ENCODE results near the gene RASSF7. TPM values are rescaled to one million over a fixed set of nuclear protein-coding genes. Genes with fewer than 3 reads are reported as not detected.

RASSF7 gene
- total and polyA plus RNA-seq, 2 of the 8 experiments (the other 6 are each of a cell fraction or from before 2014, with no cell fraction given) = 22.3 to 43.9 TPM

- H2BK12ac ChIP-seq (ENCODE audit: low read depth, low read length) = no peak overlapping the region
- CTCF ChIA-PET (ENCODE audit: partially characterized antibody) = interaction anchor here (1.6 kb wide), 1 partner anchor 25 kb away, joined by 5 read pairs; no protein-coding TSS in a partner anchor
- no peak overlapping the region for H3K4me3 ChIP-seq (ENCODE audit: extremely low read depth in 1 of 4, insufficient read depth in 2 of 4, low read depth in 3 of 4, low read length in 4 of 4)
- H4K8ac ChIP-seq (ENCODE audit: extremely low read depth, insufficient read depth, low read length) = no peak overlapping the region
- H2AFZ ChIP-seq (ENCODE audit: low read length) = no peak overlapping the region
- no peak for DNase-seq (ENCODE audit: low read depth in 1 of 2, low spot score in 2 of 2)
- H3K79me1 ChIP-seq (ENCODE audit: low read depth, low read length) = peaks cover 29% of the 10 kb centered on the region
- no peak overlapping the region for H3K4me2 ChIP-seq (ENCODE audit: insufficient read depth in 1 of 2, low read depth in 2 of 2, low read length in 2 of 2)
- POLR2A ChIA-PET (ENCODE audit: partially characterized antibody) = interaction anchor here (0.6 to 1.0 kb wide), 3 partner anchors 15 to 170 kb away, joined by 3 read pairs; no protein-coding TSS in a partner anchor
- H3K36me3 ChIP-seq (ENCODE audit: control insufficient read depth in 2 of 4, insufficient read depth in 4 of 4, low read length in 3 of 4) = peaks cover 6 to 19% (median 16%) of the 10 kb centered on the region in 4 experiments; a peak in 6 of 8 replicates
- H3K18ac ChIP-seq (ENCODE audit: extremely low read depth, low read length) = no peak overlapping the region
- no peak overlapping the region for H2BK15ac ChIP-seq (ENCODE audit: low read length)
- H3K23ac ChIP-seq (ENCODE audit: insufficient read length) = no peak overlapping the region
- peaks cover 38 to 63% of the 10 kb centered on the region in 2 experiments for H3K79me2 ChIP-seq (ENCODE audit: control insufficient read depth in 1 of 2, insufficient read depth in 2 of 2, low read length in 2 of 2)
- H3K27me3 ChIP-seq (replicated peaks in 1 of 4; ENCODE audit: control insufficient read depth in 3 of 4, extremely low read depth in 1 of 4, insufficient read depth in 3 of 4, low read length in 3 of 4) = no peaks in the 10 kb centered on the region
- H2BK20ac ChIP-seq (ENCODE audit: low read length) = no peak overlapping the region
- H3K27ac ChIP-seq (ENCODE audit: low read depth, low read length) = no peak overlapping the region
- no peaks in the 10 kb centered on the region for H3K9me3 ChIP-seq (ENCODE audit: insufficient read depth in 2 of 2, low read depth in 1 of 2, low read length in 1 of 2)
- H3K4ac ChIP-seq (replicated peaks; ENCODE audit: insufficient read length, low read depth, low read length) = no peak overlapping the region
- no peak overlapping the region for H3K9ac ChIP-seq (replicated peaks in 1 of 4; ENCODE audit: extremely low read depth in 1 of 4, low read depth in 3 of 4, low read length in 3 of 4)
- no peak overlapping the region for H2AK5ac ChIP-seq (ENCODE audit: low read depth, low read length)
- peaks cover 47 to 53% of the 10 kb centered on the region in 2 experiments for H4K20me1 ChIP-seq (replicated peaks in 1 of 2; ENCODE audit: control insufficient read depth in 1 of 2, insufficient read depth in 2 of 2, low read length in 2 of 2)
- H2BK120ac ChIP-seq (replicated peaks; ENCODE audit: low read depth, low read length) = no peak overlapping the region
- peaks cover 4 to 11% (median 5%) of the 10 kb centered on the region in 4 experiments; a peak in 6 of 7 replicates for H3K4me1 ChIP-seq (replicated peaks in 1 of 4; ENCODE audit: control insufficient read depth in 3 of 4, insufficient read depth in 4 of 4, low read length in 3 of 4)
- no peak overlapping the region for H4K91ac ChIP-seq (replicated peaks; ENCODE audit: insufficient read length, low read length)
- no peak for FAIRE-seq
- H4K5ac ChIP-seq (ENCODE audit: insufficient read length, low read depth, low read length) = no peak overlapping the region
- H3K23me2 ChIP-seq (ENCODE audit: low read depth, low read length) = peaks cover 6% of the 10 kb centered on the region
- 92% methylated on average over 17 of the region's 17 CpGs; no CpG with 5 or more reads in 1 of the 2 experiments for WGBS, 2 experiments (ENCODE audit: extremely low coverage in 1 of 2, insufficient coverage in 1 of 2, insufficient read length in 1 of 2, insufficient replicate concordance in 2 of 2, low coverage in 1 of 2, low lambda C conversion rate in 2 of 2, missing lambda C conversion rate in 1 of 2)
- no peak overlapping the region for H3K14ac ChIP-seq (ENCODE audit: insufficient read length)
- no peak overlapping the region for H2BK5ac ChIP-seq (ENCODE audit: low read depth, low read length)
- no peak overlapping the region for H3K56ac ChIP-seq (replicated peaks; ENCODE audit: insufficient read length, low read depth, low read length)
- TF ChIP-seq POLR2AphosphoS5 (IDR thresholded peaks at IDR 0.05; ENCODE audit: low read depth, low read length) (no peak), HDAC2 (IDR thresholded peaks at IDR 0.05; ENCODE audit: borderline replicate concordance in 1 of 2, low read depth in 2 of 2, low read length in 2 of 2) (no peak), GTF2F1 (IDR thresholded peaks at IDR 0.05; ENCODE audit: borderline replicate concordance, low read depth, low read length) (no peak), E2F6 (IDR thresholded peaks at IDR 0.05) (no peak), PHF8 (conservative IDR thresholded peaks at IDR 0.05; ENCODE audit: low read depth, low read length) (no peak), TEAD4 (IDR thresholded peaks at IDR 0.05; ENCODE audit: low read depth, low read length) (no peak), RBBP5 (IDR thresholded peaks at IDR 0.05; ENCODE audit: borderline replicate concordance, low read depth, low read length) (no peak), TBP (IDR thresholded peaks at IDR 0.05; ENCODE audit: low read depth, low read length) (no peak), JUND (IDR thresholded peaks at IDR 0.05; ENCODE audit: low read length) (no peak), ASH2L (IDR thresholded peaks at IDR 0.05; ENCODE audit: low read length) (no peak)
- TF ChIP-seq, protein P1, sequence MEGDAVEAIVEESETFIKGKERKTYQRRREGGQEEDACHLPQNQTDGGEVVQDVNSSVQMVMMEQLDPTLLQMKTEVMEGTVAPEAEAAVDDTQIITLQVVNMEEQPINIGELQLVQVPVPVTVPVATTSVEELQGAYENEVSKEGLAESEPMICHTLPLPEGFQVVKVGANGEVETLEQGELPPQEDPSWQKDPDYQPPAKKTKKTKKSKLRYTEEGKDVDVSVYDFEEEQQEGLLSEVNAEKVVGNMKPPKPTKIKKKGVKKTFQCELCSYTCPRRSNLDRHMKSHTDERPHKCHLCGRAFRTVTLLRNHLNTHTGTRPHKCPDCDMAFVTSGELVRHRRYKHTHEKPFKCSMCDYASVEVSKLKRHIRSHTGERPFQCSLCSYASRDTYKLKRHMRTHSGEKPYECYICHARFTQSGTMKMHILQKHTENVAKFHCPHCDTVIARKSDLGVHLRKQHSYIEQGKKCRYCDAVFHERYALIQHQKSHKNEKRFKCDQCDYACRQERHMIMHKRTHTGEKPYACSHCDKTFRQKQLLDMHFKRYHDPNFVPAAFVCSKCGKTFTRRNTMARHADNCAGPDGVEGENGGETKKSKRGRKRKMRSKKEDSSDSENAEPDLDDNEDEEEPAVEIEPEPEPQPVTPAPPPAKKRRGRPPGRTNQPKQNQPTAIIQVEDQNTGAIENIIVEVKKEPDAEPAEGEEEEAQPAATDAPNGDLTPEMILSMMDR (IDR thresholded peaks at IDR 0.05; ENCODE audit: control extremely low read depth in 1 of 3, insufficient read depth in 1 of 3, low read depth in 1 of 3, low read length in 3 of 3) = no peak
Observed at GRCh38 chr11:581752-582151, 21.0 kb downstream of the RASSF7 start.
